Fibroblast of villous mesenchyme (primary cell): Measurements from ENCODE around the gene PEPD. TPM values are rescaled to one million over a fixed set of nuclear protein-coding genes. Genes with fewer than 3 reads are reported as not detected.

Source experiments
- DNase-seq: peaks from one replicate; pipeline ENCODE4 v3.0.0-alpha.2; 2010; ENCODE audit warnings: low read depth
- H3K4me3 ChIP-seq: 2 replicates; pipeline ENCODE4 v1.5.1; 2011; ENCODE audit warnings: low read depth, mild to moderate bottlenecking, low read length
- total RNA-seq: library from RNA; depleted of rRNA; stranded (reverse); fragments of >200 nt; gene quantifications from 2 replicates; pipeline ENCODE4 v1.2.3, GENCODE V29; 2012
- TF ChIP-seq, protein P1 (sequence below): IDR thresholded peaks from 2 replicates; pipeline ENCODE4 v1.5.1; 2012; ENCODE audit warnings: low read depth, mild to moderate bottlenecking, low read length; ENCODE audit not compliant: insufficient read depth

Gene PEPD
- total RNA-seq, 1 donor: 66.1 TPM

DNA sequence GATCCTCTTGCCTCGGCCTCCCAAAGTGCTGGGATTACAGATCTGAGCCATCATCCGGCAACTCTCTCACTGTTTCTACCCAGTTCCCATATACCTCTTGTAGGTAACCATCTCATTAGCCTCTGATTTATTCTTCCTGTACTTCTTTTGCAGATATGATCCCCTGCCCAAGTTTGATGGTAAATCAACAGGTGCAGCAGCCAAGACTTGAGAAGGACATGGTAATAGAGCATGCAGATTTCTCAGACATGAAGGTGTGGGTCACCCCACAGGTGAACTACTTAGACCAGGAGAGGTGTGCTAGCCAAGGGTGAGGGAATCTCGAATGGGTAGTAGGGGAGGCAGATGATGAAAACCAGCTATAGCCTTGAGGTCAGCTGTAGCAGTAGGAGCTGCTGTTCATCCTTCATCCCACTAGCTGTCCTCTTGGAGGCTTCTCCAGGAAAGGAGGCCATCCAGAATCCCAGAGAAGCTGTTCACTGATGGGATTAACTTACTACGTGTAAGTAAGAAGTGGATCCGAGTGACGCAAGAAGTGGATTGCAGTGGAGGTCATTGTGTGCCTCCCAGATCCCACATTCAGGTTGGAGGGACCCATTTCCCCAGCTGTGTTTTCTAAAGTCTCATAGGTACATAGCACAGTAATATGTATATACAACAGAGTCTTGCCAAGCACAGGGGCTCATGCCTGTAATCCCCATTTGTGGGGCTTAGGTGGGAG, 158.9 kb downstream of the PEPD start:
- TF ChIP-seq, protein P1, sequence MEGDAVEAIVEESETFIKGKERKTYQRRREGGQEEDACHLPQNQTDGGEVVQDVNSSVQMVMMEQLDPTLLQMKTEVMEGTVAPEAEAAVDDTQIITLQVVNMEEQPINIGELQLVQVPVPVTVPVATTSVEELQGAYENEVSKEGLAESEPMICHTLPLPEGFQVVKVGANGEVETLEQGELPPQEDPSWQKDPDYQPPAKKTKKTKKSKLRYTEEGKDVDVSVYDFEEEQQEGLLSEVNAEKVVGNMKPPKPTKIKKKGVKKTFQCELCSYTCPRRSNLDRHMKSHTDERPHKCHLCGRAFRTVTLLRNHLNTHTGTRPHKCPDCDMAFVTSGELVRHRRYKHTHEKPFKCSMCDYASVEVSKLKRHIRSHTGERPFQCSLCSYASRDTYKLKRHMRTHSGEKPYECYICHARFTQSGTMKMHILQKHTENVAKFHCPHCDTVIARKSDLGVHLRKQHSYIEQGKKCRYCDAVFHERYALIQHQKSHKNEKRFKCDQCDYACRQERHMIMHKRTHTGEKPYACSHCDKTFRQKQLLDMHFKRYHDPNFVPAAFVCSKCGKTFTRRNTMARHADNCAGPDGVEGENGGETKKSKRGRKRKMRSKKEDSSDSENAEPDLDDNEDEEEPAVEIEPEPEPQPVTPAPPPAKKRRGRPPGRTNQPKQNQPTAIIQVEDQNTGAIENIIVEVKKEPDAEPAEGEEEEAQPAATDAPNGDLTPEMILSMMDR: no peak
- no peak for DNase-seq
- H3K4me3 ChIP-seq: no peak overlapping the region

DNA sequence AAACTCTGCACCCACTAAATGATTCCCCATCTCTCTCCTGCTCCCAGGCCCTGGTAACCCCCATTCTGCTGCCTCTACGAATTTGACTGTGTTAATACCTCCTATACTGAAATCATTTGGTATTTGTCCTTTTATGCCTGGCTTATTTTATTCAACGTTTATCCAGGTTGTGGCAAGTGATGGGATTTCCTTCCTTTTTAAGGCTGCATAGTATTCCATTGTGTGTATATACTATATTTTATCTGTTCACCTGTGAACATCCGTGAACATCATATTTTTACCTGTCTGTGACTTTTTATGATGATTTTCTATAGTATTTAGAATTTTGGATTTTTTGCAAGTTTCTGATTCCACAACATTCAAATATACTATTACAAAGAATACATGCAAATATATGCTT, 162.0 kb downstream of the PEPD start:
- DNase-seq: no peak

DNA sequence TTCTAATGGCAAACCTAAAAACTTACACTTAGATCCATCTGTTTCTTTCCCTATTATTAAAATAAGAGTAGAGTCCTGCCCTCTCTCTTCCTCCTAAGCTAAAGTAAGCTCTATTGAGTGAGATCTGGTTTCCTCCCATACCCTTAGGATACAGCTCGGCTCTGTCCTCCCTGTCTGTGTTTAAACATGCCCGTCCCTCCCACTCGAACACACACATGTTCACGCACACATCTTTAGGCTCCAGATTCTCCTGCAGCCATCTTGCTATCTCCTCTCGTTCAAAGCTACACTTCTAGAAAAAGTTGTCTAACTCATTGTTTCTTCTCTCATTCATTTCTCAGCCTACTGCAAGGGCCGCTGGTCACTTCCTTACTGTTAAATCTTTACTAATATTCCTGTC, 163.2 kb downstream of the PEPD start:
- TF ChIP-seq, protein P1: no peak
- H3K4me3 ChIP-seq: no peak overlapping the region
- no peak for DNase-seq

More for the DNA sequence above, 162.0 kb downstream of the PEPD start:
- TF ChIP-seq, protein P1: no peak
- no peak overlapping the region for H3K4me3 ChIP-seq

DNA sequence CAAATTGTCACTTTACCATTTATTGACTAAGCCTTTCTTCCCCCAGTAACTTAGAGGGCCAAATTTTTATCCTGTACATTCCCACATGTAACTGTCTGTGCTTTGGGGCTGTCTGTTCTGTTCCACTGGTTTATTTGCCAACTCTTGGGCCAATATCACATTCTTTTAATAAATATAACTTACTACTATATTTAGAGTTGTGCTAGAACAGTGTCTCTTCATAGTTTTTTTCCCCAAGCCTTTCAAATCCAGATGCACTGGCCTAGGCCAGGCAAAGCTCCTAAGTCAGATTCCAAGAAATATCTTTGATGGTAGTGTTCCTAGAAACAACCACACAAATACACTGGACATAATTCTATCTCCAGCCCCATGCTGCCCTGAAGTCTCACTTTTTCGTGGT, 164.0 kb downstream of the PEPD start:
- DNase-seq: no peak
- H3K4me3 ChIP-seq: no peak overlapping the region
- TF ChIP-seq, protein P1: no peak

DNA sequence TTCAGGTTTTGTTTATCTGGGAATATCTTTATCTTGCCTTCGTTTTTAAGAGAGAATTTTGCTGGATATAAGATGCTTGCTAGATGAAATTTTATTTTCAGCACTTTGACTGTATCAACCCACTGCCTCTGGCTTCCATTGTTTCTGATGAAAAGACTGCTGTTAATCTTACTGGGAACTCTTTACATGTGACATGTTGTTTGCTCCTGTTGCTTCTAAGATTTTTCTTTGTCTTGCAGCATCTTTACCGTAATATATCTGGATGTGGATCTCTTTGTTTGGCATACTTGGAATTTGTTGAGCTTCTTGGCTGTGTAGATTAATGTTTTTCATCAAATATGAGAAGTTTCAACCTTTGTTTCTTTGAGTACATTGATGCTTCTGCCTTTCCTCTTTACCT, 166.1 kb downstream of the PEPD start:
- TF ChIP-seq, protein P1: no peak
- H3K4me3 ChIP-seq: no peak overlapping the region
- no peak for DNase-seq

DNA sequence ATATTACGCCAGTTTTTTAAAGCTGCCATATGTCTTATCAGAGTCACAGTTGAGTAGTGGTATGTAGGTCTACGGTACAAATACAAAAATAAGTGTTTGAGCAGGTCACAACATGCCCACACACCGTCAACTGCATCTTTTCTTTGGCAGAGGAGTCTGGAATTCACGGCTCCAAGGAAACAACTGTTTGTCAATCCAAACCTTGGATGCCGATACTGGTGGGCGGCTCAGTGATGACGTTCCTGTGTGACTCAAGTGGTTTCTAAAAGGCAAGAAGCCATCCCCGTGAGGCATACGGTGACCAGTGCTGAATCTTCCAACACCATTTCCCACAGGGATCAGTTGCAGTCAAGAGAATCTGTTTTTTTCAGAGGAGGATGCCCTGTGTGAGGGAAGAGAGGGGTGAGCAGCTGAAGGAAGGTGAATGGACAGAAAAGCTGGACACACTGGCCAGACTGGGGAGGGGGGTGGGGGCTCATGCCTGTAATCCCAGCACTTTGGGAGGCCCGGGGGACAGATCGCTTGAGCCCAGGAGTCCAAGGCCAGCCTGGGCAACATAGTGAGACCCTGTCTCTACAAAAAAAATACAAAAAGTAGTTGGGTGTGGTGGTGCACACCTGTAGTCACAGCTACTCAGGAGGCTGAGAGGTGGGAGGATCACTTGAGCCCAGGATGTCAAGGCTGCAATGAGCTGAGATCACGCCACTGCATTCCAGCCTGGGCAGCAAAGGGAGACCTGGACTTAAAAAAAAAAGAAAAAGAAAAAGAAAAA, 170.9 kb downstream of the PEPD start:
- no peak overlapping the region for H3K4me3 ChIP-seq
- TF ChIP-seq, protein P1: no peak
- peak; percentile 12 for DNase-seq
